Fibroblast of lung (primary cell): ENCODE data around the gene ABCA7. TPM values are rescaled to one million over a fixed set of nuclear protein-coding genes. Genes with fewer than 3 reads are reported as not detected.

Experiments
- DNase-seq, 2 donors: peaks; one replicate each; pipeline versions ENCODE4 v3.0.0 to v3.0.0-alpha.2; 2010; ENCODE audit warnings: low read depth in 2 of 2
- H2AFZ ChIP-seq: 2 replicates; pipeline ENCODE4 v1.5.1; 2012; ENCODE audit warnings: low read length, control low read depth, inconsistent platforms
- H3K27ac ChIP-seq: 2 replicates; pipeline ENCODE4 v1.5.1; 2011; ENCODE audit warnings: low read length, control low read depth; ENCODE audit not compliant: insufficient read depth
- H3K27me3 ChIP-seq: 2 replicates; pipeline ENCODE4 v1.5.1; 2011; ENCODE audit warnings: mild to moderate bottlenecking, low read length; ENCODE audit not compliant: control insufficient read depth, insufficient read depth
- H3K36me3 ChIP-seq: 2 replicates; pipeline ENCODE4 v1.5.1; 2011; ENCODE audit warnings: low read length; ENCODE audit not compliant: control insufficient read depth, insufficient read depth
- H3K4me1 ChIP-seq: 2 replicates; pipeline ENCODE4 v1.5.1; 2011; ENCODE audit warnings: low read length; ENCODE audit not compliant: control insufficient read depth, insufficient read depth; ENCODE audit errors: extremely low read depth
- H3K4me2 ChIP-seq: 2 replicates; pipeline ENCODE4 v1.5.1; 2011; ENCODE audit warnings: low read length, control low read depth; ENCODE audit not compliant: insufficient read depth; ENCODE audit errors: extremely low read depth
- H3K4me3 ChIP-seq, 4 experiments: fragments of 200-600 bp in 1 of 4; sonication (generic) in 1 of 4; replicated peaks in 1 of 4; 2 replicates each; pipeline ENCODE4 v1.5.1; 2011 to 2016; ENCODE audit warnings: low read length in 4 of 4, low read depth in 3 of 4, mild to moderate bottlenecking in 3 of 4, control low read depth in 2 of 4, inconsistent platforms in 1 of 4, mixed read lengths in 1 of 4; ENCODE audit not compliant: insufficient read depth in 1 of 4; ENCODE audit errors: control extremely low read depth in 1 of 4
- H3K79me2 ChIP-seq: 2 replicates; pipeline ENCODE4 v1.5.1; 2012; ENCODE audit warnings: mild to moderate bottlenecking, low read length, inconsistent platforms; ENCODE audit not compliant: control insufficient read depth, insufficient read depth
- H3K9ac ChIP-seq: 2 replicates; pipeline ENCODE4 v1.5.1; 2011; ENCODE audit warnings: mild to moderate bottlenecking, low read length, control low read depth; ENCODE audit not compliant: insufficient read depth
- H3K9me3 ChIP-seq: 2 replicates; pipeline ENCODE4 v1.5.1; 2012; ENCODE audit warnings: low read depth, low read length; ENCODE audit not compliant: control insufficient read depth, insufficient read depth
- H4K20me1 ChIP-seq: 2 replicates; pipeline ENCODE4 v1.5.1; 2011; ENCODE audit warnings: low read length; ENCODE audit not compliant: control insufficient read depth, insufficient read depth; ENCODE audit errors: extremely low read depth
- EZH2 ChIP-seq: IDR thresholded peaks from 2 replicates; pipeline ENCODE4 v1.5.1; 2012; ENCODE audit warnings: low read length, control low read depth, mild to moderate bottlenecking; ENCODE audit errors: missing control alignments
- polyA plus RNA-seq, 2 donors: library from polyadenylated mRNA; depleted of rRNA in 1 of 2; stranded (reverse) in 1 of 2; unstranded in 1 of 2; fragments of >200 nt; gene quantifications; 2 replicates each; pipeline ENCODE4 v1.2.1, GENCODE V29; 2011 to 2012; ENCODE audit warnings: missing spikeins in 1 of 2
- total RNA-seq: library from RNA; depleted of rRNA; stranded (reverse); fragments of >200 nt; gene quantifications from 2 replicates; pipeline ENCODE4 v1.2.1, GENCODE V29; 2014
- TF ChIP-seq, protein P1 (sequence below), 2 donors: IDR thresholded peaks in 1 of 2; conservative IDR thresholded peaks in 1 of 2; 1 replicate in 1 of 2; 2 replicates in 1 of 2; pipeline ENCODE4 v1.5.1; 2011 to 2012; ENCODE audit warnings: low read length in 2 of 2, control low read depth in 1 of 2, inconsistent platforms in 1 of 2, low read depth in 1 of 2, mild to moderate bottlenecking in 1 of 2

Gene ABCA7
- total and polyA plus RNA-seq, 2 donors (not counting 1 experiment from before 2014, with no cell fraction given): 2.2 to 9.7 TPM

DNA sequence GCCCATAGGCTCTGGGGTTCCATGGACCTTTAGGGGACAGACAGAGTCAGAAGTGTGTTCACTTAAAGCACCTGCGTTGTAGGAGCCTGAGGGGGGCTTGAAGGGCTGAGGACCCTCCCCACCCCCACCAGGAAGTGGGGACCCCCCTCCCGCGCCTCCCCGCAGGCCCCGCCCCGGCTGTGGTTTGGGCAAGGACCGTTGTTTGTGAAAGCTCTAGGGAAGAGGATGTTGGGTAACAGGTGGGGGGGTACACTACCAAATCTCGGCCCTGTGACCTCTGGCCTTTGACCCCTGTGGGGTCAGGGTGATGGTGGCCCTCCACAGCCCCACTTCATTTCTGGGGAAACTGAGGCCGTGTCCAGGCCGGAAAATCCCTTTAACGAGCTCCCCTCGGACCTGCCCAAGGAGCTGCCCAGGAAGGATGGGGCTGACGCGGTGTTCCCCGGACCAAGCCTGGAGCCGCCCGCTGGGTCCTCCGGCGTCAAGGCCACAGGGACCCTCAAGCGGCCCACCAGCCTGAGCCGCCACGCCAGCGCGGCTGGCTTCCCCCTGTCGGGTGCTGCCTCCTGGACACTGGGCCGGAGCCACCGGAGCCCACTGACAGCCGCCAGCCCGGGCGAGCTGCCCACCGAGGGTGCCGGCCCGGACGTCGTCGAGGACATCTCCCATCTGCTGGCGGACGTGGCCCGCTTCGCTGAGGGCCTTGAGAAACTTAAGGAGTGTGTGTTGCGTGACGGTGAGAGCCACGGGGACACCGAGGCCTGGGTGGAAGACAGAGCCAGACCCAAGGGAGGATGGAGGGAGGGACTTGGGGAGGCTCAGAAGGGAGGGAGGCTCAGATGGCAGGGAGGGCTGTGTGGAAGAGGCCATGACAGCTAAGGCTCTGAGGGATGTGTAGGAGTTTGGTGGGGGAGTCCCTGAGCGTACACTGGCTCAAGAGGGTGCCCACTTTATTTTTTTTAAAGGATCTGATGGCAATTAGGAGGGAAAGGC lies 28.4 kb downstream of the ABCA7 start:
- Histone ChIP-seq H3K9ac (no peak overlapping the region), H3K27ac (no peak overlapping the region), H3K4me1 (no peaks in the 10 kb centered on the region), H3K36me3 (no peaks in the 10 kb centered on the region), H3K27me3 (peaks cover 18% of the 10 kb centered on the region), H2AFZ (no peak overlapping the region), H4K20me1 (no peaks in the 10 kb centered on the region), H3K4me2 (no peak overlapping the region), H3K4me3 (no peak overlapping the region), H3K79me2 (no peaks in the 10 kb centered on the region), H3K9me3 (no peaks in the 10 kb centered on the region)
- DNase-seq: no peak
- TF ChIP-seq, protein P1, sequence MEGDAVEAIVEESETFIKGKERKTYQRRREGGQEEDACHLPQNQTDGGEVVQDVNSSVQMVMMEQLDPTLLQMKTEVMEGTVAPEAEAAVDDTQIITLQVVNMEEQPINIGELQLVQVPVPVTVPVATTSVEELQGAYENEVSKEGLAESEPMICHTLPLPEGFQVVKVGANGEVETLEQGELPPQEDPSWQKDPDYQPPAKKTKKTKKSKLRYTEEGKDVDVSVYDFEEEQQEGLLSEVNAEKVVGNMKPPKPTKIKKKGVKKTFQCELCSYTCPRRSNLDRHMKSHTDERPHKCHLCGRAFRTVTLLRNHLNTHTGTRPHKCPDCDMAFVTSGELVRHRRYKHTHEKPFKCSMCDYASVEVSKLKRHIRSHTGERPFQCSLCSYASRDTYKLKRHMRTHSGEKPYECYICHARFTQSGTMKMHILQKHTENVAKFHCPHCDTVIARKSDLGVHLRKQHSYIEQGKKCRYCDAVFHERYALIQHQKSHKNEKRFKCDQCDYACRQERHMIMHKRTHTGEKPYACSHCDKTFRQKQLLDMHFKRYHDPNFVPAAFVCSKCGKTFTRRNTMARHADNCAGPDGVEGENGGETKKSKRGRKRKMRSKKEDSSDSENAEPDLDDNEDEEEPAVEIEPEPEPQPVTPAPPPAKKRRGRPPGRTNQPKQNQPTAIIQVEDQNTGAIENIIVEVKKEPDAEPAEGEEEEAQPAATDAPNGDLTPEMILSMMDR (conservative IDR thresholded peaks at IDR 0.05 in 1 of 2, IDR thresholded peaks at IDR 0.05 in 1 of 2; ENCODE audit: low read depth in 1 of 2, low read length in 2 of 2): no peak

DNA sequence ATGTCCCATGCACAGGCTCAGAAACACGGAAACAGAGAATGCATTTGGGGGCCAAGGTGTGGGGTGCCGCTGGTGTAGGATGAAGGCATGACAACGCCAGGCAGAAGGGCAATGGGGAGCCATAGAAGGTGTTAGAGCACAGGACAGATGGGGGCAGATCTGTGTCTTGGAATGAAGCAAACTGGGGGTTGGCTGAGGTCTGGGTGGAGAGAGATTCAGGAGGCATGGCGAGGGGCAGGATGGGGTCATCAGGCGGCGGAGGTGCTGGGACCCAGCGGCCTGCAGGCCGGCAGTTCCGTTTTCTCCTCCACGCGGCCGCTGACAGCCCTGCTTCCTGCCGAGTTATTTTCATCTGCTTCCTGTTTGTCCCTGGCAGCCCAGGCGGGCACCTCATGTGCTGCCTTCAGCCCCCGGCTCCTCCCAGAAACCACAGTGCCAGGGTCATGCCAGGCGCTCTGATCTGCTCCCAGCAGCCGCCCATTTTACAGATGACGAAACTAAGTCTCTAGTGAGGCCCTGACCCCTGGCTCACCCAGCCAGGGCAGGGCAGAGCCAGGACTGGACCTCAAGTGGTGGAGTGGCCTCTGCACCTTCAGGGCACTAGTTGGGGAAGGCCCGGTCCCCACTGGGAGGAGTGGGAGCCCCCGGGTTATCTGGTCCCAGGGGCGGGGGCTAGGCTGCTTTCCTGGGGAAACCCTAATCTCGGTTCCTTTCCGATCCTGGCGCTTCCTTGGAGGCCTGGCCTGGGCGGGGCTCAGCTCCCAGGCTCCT lies 29.3 kb downstream of the ABCA7 start:
- no peak overlapping the region for H2AFZ ChIP-seq
- no peak for DNase-seq
- H3K27ac ChIP-seq: no peak overlapping the region
- no peaks in the 10 kb centered on the region for H3K36me3 ChIP-seq
- H3K4me2 ChIP-seq: no peak overlapping the region
- no peaks in the 10 kb centered on the region for H4K20me1 ChIP-seq
- TF ChIP-seq, protein P1 (conservative IDR thresholded peaks at IDR 0.05 in 1 of 2, IDR thresholded peaks at IDR 0.05 in 1 of 2; ENCODE audit: low read depth in 1 of 2, low read length in 2 of 2): no peak
- TF ChIP-seq EZH2: no peak
- no peak overlapping the region for H3K4me3 ChIP-seq
- no peak overlapping the region for H3K9ac ChIP-seq
- no peaks in the 10 kb centered on the region for H3K79me2 ChIP-seq
- peaks cover 18% of the 10 kb centered on the region for H3K27me3 ChIP-seq
- no peaks in the 10 kb centered on the region for H3K4me1 ChIP-seq
- H3K9me3 ChIP-seq: no peaks in the 10 kb centered on the region

DNA sequence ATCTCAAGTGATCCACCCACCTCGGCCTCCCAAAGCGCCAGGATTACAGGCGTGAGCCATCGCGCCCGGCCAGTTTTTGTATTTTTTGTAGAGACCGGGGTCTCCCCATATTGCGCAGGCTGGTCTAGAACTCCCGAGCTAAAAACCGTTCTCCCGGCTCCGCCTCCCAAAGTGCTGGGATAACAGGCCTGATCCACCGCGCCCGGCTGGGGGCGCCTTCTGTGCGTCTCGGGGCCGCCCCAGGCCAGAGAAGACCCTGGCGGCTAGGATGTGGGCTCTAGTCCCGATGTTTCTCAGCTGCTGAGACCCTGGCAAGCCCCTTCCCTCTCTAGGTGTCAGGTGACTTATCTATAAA lies 30.6 kb downstream of the ABCA7 start:
- H2AFZ ChIP-seq: no peak overlapping the region
- peaks cover 18% of the 10 kb centered on the region for H3K27me3 ChIP-seq
- DNase-seq: no peak
- H3K36me3 ChIP-seq: no peaks in the 10 kb centered on the region
- no peaks in the 10 kb centered on the region for H3K9me3 ChIP-seq
- no peaks in the 10 kb centered on the region for H3K4me1 ChIP-seq
- no peak overlapping the region for H3K9ac ChIP-seq
- no peak overlapping the region for H3K27ac ChIP-seq
- no peaks in the 10 kb centered on the region for H4K20me1 ChIP-seq
- H3K79me2 ChIP-seq: no peaks in the 10 kb centered on the region
- H3K4me2 ChIP-seq: no peak overlapping the region
- TF ChIP-seq, protein P1 (conservative IDR thresholded peaks at IDR 0.05 in 1 of 2, IDR thresholded peaks at IDR 0.05 in 1 of 2; ENCODE audit: low read depth in 1 of 2, low read length in 2 of 2): peak; percentile 19 to 21
- no peak for TF ChIP-seq EZH2
- H3K4me3 ChIP-seq: no peak overlapping the region
